ENCODE measurements around the gene KDSR.

GRCh38 chr18:63292831-63293683 lies 73.9 kb downstream of the KDSR start:
- TF ChIP-seq POLR2A (IDR thresholded peaks at IDR 0.05; ENCODE audit: low read depth, low read length) (no peak), POLR2AphosphoS5 (IDR thresholded peaks at IDR 0.05; ENCODE audit: low read depth, low read length) (no peak), TAF1 (IDR thresholded peaks at IDR 0.05; ENCODE audit: low read depth, low read length) (no peak), POU2F2 (IDR thresholded peaks at IDR 0.05; ENCODE audit: low read depth, low read length) (no peak)

Measured in GM12891 (cell line).